Neural cell (in vitro differentiated cells): ENCODE results near the gene DPEP2. TPM values are rescaled to one million over a fixed set of nuclear protein-coding genes. Genes with fewer than 3 reads are reported as not detected.
"Not testable (repeated sequence)": the region's sequence is repeated elsewhere in the genome, so short reads cannot be mapped to it uniquely, and the experiment has no call there.

ENCODE experiments used
- H2AFZ ChIP-seq: fragments of 200-600, 300-800 bp; sonication (generic), shearing (Covaris generic); 2 replicates; pipeline ENCODE4 v1.6.0; 2014; ENCODE audit warnings: low read depth, mild to moderate bottlenecking, antibody characterized with exemption, low read length, moderate library complexity
- H3F3A ChIP-seq: fragments of 200-600 bp; shearing (Covaris generic); 2 replicates; pipeline ENCODE4 v1.6.1; 2016; ENCODE audit warnings: mild to moderate bottlenecking, moderate library complexity, mixed read lengths, antibody characterized with exemption, low read length; ENCODE audit not compliant: insufficient read depth, poor library complexity, severe bottlenecking
- H3K27ac ChIP-seq: fragments of 200-600, 300-800 bp; sonication (generic), shearing (Covaris generic); 2 replicates; pipeline ENCODE4 v1.5.1; 2014; ENCODE audit warnings: mild to moderate bottlenecking, low read length, moderate library complexity
- H3K27me3 ChIP-seq: fragments of 300-800, 200-600 bp; sonication (generic), shearing (Covaris generic); 2 replicates; pipeline ENCODE4 v1.6.0; 2014; ENCODE audit warnings: mild to moderate bottlenecking, low read depth, low read length, moderate library complexity; ENCODE audit not compliant: insufficient read depth
- H3K36me3 ChIP-seq: fragments of 300-800, 200-600 bp; sonication (generic), shearing (Covaris generic); 2 replicates; pipeline ENCODE4 v1.5.1; 2014; ENCODE audit warnings: mild to moderate bottlenecking, antibody characterized with exemption, low read length, moderate library complexity; ENCODE audit not compliant: insufficient read depth
- H3K4me2 ChIP-seq: fragments of 300-800, 200-600 bp; sonication (generic), shearing (Covaris generic); 2 replicates; pipeline ENCODE4 v1.6.0; 2014; ENCODE audit warnings: mild to moderate bottlenecking, low read length
- H3K4me3 ChIP-seq: fragments of 300-800, 200-600 bp; sonication (generic), shearing (Covaris generic); 2 replicates; pipeline ENCODE4 v1.5.1; 2014; ENCODE audit warnings: mild to moderate bottlenecking, low read length, moderate library complexity
- H3K79me2 ChIP-seq: fragments of 200-600 bp; shearing (Covaris generic); replicated peaks from 2 replicates; pipeline ENCODE4 v1.6.0; 2014; ENCODE audit warnings: mild to moderate bottlenecking, low read length, moderate library complexity; ENCODE audit not compliant: insufficient read depth
- H3K9ac ChIP-seq: fragments of 300-800, 200-600 bp; sonication (generic), shearing (Covaris generic); 2 replicates; pipeline ENCODE4 v1.6.1; 2016; ENCODE audit warnings: mild to moderate bottlenecking, low read length, mixed read lengths
- H3K9me2 ChIP-seq: fragments of 200-600 bp; shearing (Covaris generic); 2 replicates; pipeline ENCODE4 v1.6.1; 2016; ENCODE audit warnings: mild to moderate bottlenecking, low read length, mixed read lengths; ENCODE audit not compliant: insufficient read depth
- H3K9me3 ChIP-seq: fragments of 200-600, 300-800 bp; sonication (generic), shearing (Covaris generic); 2 replicates; pipeline ENCODE4 v1.6.1; 2016; ENCODE audit warnings: mild to moderate bottlenecking, mixed run types, low read length, moderate library complexity, mixed read lengths
- H4K20me1 ChIP-seq: fragments of 200-600 bp; shearing (Covaris generic); 2 replicates; pipeline ENCODE4 v1.6.1; 2016; ENCODE audit warnings: mild to moderate bottlenecking, mixed run types; ENCODE audit not compliant: insufficient read depth
- EP300 ChIP-seq: fragments of 450-650 bp; conservative IDR thresholded peaks from 2 replicates; pipeline ENCODE4 v1.6.1; 2014; ENCODE audit warnings: antibody characterized with exemption, mild to moderate bottlenecking, moderate library complexity; ENCODE audit not compliant: poor library complexity, severe bottlenecking
- EZH2 ChIP-seq: fragments of 200-600, 300-800 bp; shearing (Covaris generic), sonication (generic); IDR thresholded peaks from 2 replicates; pipeline ENCODE4 v1.6.1; 2014; ENCODE audit warnings: antibody characterized with exemption, low read length, borderline replicate concordance, mild to moderate bottlenecking; ENCODE audit not compliant: insufficient read depth, poor library complexity, severe bottlenecking
- MXI1 ChIP-seq: fragments of 450-650 bp; conservative IDR thresholded peaks from 2 replicates; pipeline ENCODE4 v1.6.1; 2014; ENCODE audit warnings: antibody characterized with exemption, mild to moderate bottlenecking; ENCODE audit not compliant: poor library complexity, severe bottlenecking
- POLR2AphosphoS5 ChIP-seq: IDR thresholded peaks from 2 replicates; pipeline ENCODE4 v1.6.1; 2012
- RAD21 ChIP-seq: fragments of 450-650 bp; conservative IDR thresholded peaks from 2 replicates; pipeline ENCODE4 v1.6.1; 2014; ENCODE audit warnings: antibody characterized with exemption, mild to moderate bottlenecking, moderate library complexity
- SMC3 ChIP-seq: fragments of 450-650 bp; conservative IDR thresholded peaks from 2 replicates; pipeline ENCODE4 v1.6.1; 2014; ENCODE audit warnings: antibody characterized with exemption, mild to moderate bottlenecking, moderate library complexity; ENCODE audit not compliant: poor library complexity
- TAF1 ChIP-seq: IDR thresholded peaks from 2 replicates; pipeline ENCODE4 v1.6.1; 2012; ENCODE audit warnings: low read depth
- polyA plus RNA-seq: library from polyadenylated mRNA; depleted of rRNA; stranded (reverse); fragments of >200 nt; gene quantifications from 2 replicates; pipeline ENCODE4 v1.2.3, GENCODE V29; 2014
- TF ChIP-seq, protein P1 (sequence below): IDR thresholded peaks from 2 replicates; pipeline ENCODE4 v1.6.1; 2012; ENCODE audit warnings: borderline replicate concordance
- TF ChIP-seq, protein P2 (sequence below): fragments of 450-650 bp; IDR thresholded peaks from 2 replicates; pipeline ENCODE4 v1.5.1; 2014; ENCODE audit warnings: antibody characterized with exemption, mild to moderate bottlenecking, moderate library complexity; ENCODE audit not compliant: poor library complexity, severe bottlenecking

Gene DPEP2
- polyA plus RNA-seq, 1 donor from 2014 or later: not detected

DNA sequence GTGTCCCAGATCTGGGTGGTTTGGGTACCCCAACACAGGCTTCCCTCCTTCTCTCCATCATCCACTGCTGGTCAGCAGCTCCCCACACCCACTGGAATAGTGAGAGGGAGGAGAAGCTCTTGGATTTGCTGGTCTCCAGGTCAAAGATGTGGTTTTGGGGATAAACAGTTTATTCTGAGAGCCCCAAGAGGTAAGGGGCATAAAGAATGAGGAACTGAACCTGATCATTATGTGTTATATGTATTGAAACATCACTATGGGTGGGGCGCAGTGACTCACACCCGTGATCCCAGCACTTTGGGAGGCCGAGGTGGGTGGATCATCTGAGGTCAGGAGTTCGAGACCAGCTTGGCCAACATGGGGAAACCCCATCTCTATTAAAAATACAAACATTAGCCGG, 3.9 kb downstream of the DPEP2 start:
- TF ChIP-seq TAF1 (no peak), EP300 (no peak), SMC3 (no peak), RAD21 (no peak), EZH2 (no peak), POLR2AphosphoS5 (no peak), MXI1 (no peak)
- TF ChIP-seq, protein P1, sequence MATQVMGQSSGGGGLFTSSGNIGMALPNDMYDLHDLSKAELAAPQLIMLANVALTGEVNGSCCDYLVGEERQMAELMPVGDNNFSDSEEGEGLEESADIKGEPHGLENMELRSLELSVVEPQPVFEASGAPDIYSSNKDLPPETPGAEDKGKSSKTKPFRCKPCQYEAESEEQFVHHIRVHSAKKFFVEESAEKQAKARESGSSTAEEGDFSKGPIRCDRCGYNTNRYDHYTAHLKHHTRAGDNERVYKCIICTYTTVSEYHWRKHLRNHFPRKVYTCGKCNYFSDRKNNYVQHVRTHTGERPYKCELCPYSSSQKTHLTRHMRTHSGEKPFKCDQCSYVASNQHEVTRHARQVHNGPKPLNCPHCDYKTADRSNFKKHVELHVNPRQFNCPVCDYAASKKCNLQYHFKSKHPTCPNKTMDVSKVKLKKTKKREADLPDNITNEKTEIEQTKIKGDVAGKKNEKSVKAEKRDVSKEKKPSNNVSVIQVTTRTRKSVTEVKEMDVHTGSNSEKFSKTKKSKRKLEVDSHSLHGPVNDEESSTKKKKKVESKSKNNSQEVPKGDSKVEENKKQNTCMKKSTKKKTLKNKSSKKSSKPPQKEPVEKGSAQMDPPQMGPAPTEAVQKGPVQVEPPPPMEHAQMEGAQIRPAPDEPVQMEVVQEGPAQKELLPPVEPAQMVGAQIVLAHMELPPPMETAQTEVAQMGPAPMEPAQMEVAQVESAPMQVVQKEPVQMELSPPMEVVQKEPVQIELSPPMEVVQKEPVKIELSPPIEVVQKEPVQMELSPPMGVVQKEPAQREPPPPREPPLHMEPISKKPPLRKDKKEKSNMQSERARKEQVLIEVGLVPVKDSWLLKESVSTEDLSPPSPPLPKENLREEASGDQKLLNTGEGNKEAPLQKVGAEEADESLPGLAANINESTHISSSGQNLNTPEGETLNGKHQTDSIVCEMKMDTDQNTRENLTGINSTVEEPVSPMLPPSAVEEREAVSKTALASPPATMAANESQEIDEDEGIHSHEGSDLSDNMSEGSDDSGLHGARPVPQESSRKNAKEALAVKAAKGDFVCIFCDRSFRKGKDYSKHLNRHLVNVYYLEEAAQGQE: no peak
- TF ChIP-seq, protein P2, sequence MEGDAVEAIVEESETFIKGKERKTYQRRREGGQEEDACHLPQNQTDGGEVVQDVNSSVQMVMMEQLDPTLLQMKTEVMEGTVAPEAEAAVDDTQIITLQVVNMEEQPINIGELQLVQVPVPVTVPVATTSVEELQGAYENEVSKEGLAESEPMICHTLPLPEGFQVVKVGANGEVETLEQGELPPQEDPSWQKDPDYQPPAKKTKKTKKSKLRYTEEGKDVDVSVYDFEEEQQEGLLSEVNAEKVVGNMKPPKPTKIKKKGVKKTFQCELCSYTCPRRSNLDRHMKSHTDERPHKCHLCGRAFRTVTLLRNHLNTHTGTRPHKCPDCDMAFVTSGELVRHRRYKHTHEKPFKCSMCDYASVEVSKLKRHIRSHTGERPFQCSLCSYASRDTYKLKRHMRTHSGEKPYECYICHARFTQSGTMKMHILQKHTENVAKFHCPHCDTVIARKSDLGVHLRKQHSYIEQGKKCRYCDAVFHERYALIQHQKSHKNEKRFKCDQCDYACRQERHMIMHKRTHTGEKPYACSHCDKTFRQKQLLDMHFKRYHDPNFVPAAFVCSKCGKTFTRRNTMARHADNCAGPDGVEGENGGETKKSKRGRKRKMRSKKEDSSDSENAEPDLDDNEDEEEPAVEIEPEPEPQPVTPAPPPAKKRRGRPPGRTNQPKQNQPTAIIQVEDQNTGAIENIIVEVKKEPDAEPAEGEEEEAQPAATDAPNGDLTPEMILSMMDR: no peak
- Histone ChIP-seq H3K36me3 (no peaks in the 10 kb centered on the region), H3K79me2 (no peaks in the 10 kb centered on the region), H2AFZ (no peak overlapping the region), H3K27me3 (no peaks in the 10 kb centered on the region), H3K27ac (no peak overlapping the region), H3K4me3 (no peak overlapping the region), H4K20me1 (no peaks in the 10 kb centered on the region), H3K9me2 (no peaks in the 10 kb centered on the region), H3K9ac (no peak overlapping the region), H3K4me2 (no peak overlapping the region), H3K9me3 (no peaks in the 10 kb centered on the region), H3F3A (no peaks in the 10 kb centered on the region)

DNA sequence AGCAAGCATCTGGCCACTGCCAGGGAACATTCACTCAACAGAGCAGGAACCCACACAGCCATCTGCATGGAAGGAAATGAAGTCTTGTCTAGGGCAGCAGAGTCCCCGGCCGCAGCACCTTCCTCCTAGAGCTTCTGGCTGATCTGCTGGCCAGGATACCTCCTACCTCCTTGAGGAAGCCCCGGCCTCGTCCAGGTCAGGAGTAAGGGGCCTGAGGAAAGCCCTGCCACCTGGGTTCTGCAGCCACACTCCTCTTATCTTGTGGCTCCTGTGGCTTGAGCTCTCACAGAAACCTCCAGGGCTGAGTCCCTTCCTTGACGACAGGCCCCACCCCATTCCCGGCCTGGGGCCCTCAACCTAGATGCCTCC, 5.3 kb downstream of the DPEP2 start:
- not testable (repeated sequence) for H3K27me3 ChIP-seq, H3K36me3 ChIP-seq, H3K9ac ChIP-seq, H3F3A ChIP-seq, H3K4me3 ChIP-seq, H3K9me2 ChIP-seq, H3K4me2 ChIP-seq, H3K27ac ChIP-seq, H2AFZ ChIP-seq, H3K9me3 ChIP-seq, H3K79me2 ChIP-seq, H4K20me1 ChIP-seq

DNA sequence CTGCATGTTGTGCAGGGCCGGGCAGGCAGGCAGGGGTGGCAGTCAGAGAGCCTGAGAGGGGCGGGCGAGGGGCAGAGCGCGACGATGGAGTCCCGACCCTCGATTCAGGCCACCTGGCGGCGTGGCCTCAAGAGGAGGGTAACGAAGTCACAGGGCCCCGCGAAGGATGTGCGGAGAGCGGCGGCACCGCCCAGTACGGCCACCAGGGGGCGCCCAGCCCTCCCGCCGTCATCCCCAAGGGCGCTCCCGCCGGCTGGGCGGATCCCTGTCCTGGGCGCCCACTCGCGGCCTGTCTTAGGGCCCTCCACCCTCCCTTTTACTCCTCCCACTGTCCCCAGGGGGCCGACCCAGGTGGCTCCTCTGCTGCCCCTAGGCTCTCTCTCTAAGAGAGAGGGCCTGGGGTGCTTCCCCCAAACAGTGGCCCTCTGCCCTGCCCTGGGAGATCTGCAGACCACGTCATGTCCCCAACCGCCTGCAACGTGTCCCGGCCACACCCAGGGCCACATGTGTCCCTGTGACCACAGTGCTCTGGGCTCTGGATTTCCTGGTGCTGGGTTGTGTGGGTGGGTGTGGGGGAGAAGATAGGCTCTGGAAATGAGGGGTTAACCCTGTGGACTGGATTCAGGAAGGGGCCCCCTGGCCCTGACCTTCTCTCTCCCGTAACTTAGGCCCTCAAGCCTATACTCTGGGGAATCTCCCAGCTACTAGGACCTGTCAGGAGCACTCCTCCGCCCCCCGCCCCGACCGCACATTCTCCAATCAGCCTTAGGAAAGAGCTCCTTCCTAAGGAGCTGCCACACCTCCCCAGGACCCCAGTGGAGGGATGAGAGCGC, 5.9 kb downstream of the DPEP2 start:
- Histone ChIP-seq H3K79me2 (no peaks in the 10 kb centered on the region), H3K9me2 (no peaks in the 10 kb centered on the region), H3K27ac (no peak overlapping the region), H3F3A (no peaks in the 10 kb centered on the region), H2AFZ (no peak overlapping the region), H3K27me3 (no peaks in the 10 kb centered on the region), H3K9me3 (no peaks in the 10 kb centered on the region), H3K36me3 (no peaks in the 10 kb centered on the region), H3K9ac (no peak overlapping the region), H4K20me1 (no peaks in the 10 kb centered on the region), H3K4me2 (no peak overlapping the region), H3K4me3 (no peak overlapping the region)
- TF ChIP-seq, protein P1: no peak
- TF ChIP-seq MXI1: no peak
- TF ChIP-seq EZH2: no peak
- TF ChIP-seq, protein P2: peak; percentile 76
- no peak for TF ChIP-seq TAF1
- TF ChIP-seq POLR2AphosphoS5: no peak
- TF ChIP-seq SMC3: peak; percentile 73
- no peak for TF ChIP-seq EP300
- TF ChIP-seq RAD21: peak; percentile 54
